Measurements from ENCODE around the gene UCP2.

UCP2 gene

DNA sequence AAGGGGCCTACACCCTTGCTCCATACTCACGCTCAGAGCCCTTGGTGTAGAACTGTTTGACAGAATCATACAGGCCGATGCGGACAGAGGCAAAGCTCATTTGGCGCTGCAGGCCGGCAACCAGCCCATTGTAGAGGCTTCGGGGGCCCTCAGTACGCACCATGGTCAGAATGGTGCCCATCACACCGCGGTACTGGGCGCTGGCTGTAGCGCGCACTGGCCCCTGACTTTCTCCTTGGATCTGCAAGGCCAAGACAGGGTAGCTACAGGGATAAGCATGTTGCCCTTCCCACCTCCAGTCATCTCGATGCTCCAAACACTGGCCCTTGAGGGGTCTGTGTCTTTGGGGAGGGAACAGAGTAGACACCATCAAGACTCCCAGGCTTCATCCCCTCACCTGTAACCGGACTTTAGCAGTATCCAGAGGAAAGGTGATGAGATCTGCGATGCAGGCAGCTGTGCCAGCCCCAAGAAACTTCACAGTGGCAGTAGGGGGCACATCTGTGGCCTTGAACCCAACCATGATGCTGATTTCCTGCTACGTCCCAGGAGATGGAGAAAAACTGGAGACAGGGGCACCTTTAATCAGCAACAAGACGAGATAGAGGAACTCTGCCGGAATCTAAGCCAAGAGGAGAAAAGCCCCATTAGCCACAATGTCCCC lies 4.7 kb downstream of the UCP2 start:
- Histone ChIP-seq H4K20me1 (ENCODE audit: insufficient read depth) (no peaks in the 10 kb centered on the region), H3K27me3 (ENCODE audit: insufficient read depth, low read depth) (no peaks in the 10 kb centered on the region), H3K4me3 (IDR thresholded peaks at IDR 0.05; ENCODE audit: insufficient read depth, low read depth, low read length) (no peak overlapping the region), H2AFZ (ENCODE audit: low read depth) (no peak overlapping the region), H3K4me1 (ENCODE audit: low read depth, poor library complexity, severe bottlenecking) (peaks cover 66% of the 10 kb centered on the region), H3K27ac (no peak overlapping the region), H3K9ac (no peak overlapping the region), H3K4me2 (no peak overlapping the region), H3K36me3 (ENCODE audit: insufficient read depth) (no peaks in the 10 kb centered on the region), H3K79me2 (ENCODE audit: insufficient read depth, low read depth) (peaks cover 14% of the 10 kb centered on the region)
- TF ChIP-seq, protein P1, sequence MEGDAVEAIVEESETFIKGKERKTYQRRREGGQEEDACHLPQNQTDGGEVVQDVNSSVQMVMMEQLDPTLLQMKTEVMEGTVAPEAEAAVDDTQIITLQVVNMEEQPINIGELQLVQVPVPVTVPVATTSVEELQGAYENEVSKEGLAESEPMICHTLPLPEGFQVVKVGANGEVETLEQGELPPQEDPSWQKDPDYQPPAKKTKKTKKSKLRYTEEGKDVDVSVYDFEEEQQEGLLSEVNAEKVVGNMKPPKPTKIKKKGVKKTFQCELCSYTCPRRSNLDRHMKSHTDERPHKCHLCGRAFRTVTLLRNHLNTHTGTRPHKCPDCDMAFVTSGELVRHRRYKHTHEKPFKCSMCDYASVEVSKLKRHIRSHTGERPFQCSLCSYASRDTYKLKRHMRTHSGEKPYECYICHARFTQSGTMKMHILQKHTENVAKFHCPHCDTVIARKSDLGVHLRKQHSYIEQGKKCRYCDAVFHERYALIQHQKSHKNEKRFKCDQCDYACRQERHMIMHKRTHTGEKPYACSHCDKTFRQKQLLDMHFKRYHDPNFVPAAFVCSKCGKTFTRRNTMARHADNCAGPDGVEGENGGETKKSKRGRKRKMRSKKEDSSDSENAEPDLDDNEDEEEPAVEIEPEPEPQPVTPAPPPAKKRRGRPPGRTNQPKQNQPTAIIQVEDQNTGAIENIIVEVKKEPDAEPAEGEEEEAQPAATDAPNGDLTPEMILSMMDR (conservative IDR thresholded peaks at IDR 0.05; ENCODE audit: low read depth, low read length), result no peak

DNA sequence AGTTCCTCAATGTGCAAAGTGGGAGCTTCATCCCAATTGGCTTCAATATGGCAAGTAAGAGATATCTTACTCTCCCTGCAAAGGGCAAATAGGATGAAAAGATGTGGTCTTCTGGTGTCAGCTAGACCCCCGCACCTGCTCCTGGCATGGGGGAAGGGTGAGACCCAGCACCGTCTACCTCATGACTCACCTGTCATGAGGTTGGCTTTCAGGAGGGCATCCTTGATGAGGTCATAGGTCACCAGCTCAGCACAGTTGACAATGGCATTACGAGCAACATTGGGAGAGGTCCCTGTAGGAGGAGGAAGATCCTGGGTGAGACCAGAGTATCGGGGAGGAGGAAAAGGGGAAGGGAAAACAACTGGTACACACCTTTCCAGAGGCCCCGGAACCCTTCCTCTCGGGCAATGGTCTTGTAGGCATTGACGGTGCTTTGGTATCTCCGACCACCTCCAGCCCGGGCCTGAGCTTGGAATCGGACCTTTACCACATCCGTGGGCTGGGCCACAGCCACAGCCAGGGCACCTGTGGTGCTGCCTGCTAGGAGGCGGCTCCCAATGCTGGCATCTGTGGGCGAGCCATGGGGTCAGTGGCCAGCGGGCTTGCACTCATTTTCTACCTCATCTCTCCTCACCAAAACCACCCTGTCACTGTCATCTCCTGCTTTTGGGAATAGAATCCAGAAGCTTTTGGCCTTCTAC lies 6.0 kb downstream of the UCP2 start:
- H3K4me2 ChIP-seq, result no peak overlapping the region
- H3K79me2 ChIP-seq (ENCODE audit: insufficient read depth, low read depth), result peaks cover 4% of the 10 kb centered on the region
- no peak overlapping the region for H2AFZ ChIP-seq (ENCODE audit: low read depth)
- no peak overlapping the region for H3K27ac ChIP-seq
- TF ChIP-seq, protein P1 (conservative IDR thresholded peaks at IDR 0.05; ENCODE audit: low read depth, low read length), result no peak
- H3K4me3 ChIP-seq (IDR thresholded peaks at IDR 0.05; ENCODE audit: insufficient read depth, low read depth, low read length), result no peak overlapping the region
- no peaks in the 10 kb centered on the region for H3K36me3 ChIP-seq (ENCODE audit: insufficient read depth)
- H3K9ac ChIP-seq, result no peak overlapping the region
- H3K4me1 ChIP-seq (ENCODE audit: low read depth, poor library complexity, severe bottlenecking), result peaks cover 66% of the 10 kb centered on the region
- H3K27me3 ChIP-seq (ENCODE audit: insufficient read depth, low read depth), result no peaks in the 10 kb centered on the region
- H4K20me1 ChIP-seq (ENCODE audit: insufficient read depth), result no peaks in the 10 kb centered on the region

DNA sequence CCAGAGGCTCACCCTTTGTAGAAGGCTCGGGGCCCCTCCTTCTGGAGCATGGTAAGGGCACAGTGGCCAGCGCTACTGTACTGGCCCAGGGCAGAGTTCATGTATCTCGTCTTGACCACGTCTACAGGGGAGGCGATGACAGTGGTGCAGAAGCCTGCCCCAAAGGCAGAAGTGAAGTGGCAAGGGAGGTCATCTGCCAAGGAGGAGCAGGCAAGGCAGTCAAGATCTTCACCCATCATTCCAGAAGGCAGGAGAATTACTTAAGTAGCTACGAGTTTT lies 7.2 kb downstream of the UCP2 start:
- H2AFZ ChIP-seq (ENCODE audit: low read depth), result no peak overlapping the region
- H3K79me2 ChIP-seq (ENCODE audit: insufficient read depth, low read depth), result no peaks in the 10 kb centered on the region; the same call in 1 of the 2 replicates
- no peak overlapping the region for H3K4me2 ChIP-seq
- H4K20me1 ChIP-seq (ENCODE audit: insufficient read depth), result no peaks in the 10 kb centered on the region
- TF ChIP-seq, protein P1 (conservative IDR thresholded peaks at IDR 0.05; ENCODE audit: low read depth, low read length), result no peak
- no peaks in the 10 kb centered on the region for H3K27me3 ChIP-seq (ENCODE audit: insufficient read depth, low read depth)
- H3K4me1 ChIP-seq (ENCODE audit: low read depth, poor library complexity, severe bottlenecking), result peaks cover 56% of the 10 kb centered on the region
- H3K27ac ChIP-seq, result no peak overlapping the region
- H3K9ac ChIP-seq, result no peak overlapping the region
- H3K4me3 ChIP-seq (IDR thresholded peaks at IDR 0.05; ENCODE audit: insufficient read depth, low read depth, low read length), result no peak overlapping the region
- no peaks in the 10 kb centered on the region for H3K36me3 ChIP-seq (ENCODE audit: insufficient read depth)

DNA sequence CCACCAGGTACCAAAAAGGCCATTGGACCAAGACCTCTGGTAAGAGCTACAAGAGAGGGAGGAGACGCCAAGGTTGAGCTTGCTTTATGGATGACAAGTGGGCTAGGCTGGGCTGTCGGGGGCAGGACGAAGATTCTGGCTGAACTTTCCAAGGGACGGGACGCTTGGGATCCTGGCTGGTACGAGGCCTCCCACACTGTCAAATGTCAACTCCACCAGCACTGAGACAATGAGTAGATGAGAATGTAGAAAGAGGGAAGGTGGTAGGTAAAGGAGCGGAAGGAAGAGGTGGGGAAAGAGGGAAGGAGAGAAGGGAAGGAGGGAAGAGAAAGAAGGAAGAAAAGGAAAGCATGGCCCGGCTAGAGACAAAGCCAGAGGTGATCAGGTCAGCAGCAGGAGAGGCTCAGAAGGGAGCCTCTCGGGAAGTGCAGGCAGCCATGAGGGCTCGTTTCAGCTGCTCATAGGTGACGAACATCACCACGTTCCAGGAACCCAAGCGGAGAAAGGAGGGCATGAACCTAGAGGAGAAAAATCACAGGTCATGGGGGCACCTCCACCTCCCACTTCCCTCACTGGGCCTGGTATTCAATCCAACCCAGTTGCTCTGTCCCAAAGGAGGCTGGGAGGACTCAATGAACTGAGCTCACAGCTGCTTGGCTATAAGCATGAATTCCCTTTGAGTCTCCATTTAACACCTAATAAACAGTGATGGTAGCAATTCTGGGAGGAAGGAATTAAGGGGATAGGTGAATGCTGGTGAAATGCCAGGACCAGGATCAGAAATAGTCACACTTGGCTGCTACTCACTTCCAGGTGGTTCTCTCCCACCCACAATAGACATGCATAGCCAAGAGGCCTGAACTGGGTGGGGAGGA lies 7.8 kb downstream of the UCP2 start:
- H3K9ac ChIP-seq, result no peak overlapping the region
- H3K27me3 ChIP-seq (ENCODE audit: insufficient read depth, low read depth), result no peaks in the 10 kb centered on the region
- H3K36me3 ChIP-seq (ENCODE audit: insufficient read depth), result no peaks in the 10 kb centered on the region
- H3K79me2 ChIP-seq (ENCODE audit: insufficient read depth, low read depth), result no peaks in the 10 kb centered on the region; the same call in 1 of the 2 replicates
- H3K4me3 ChIP-seq (IDR thresholded peaks at IDR 0.05; ENCODE audit: insufficient read depth, low read depth, low read length), result no peak overlapping the region
- no peaks in the 10 kb centered on the region for H4K20me1 ChIP-seq (ENCODE audit: insufficient read depth)
- no peak overlapping the region for H3K27ac ChIP-seq
- TF ChIP-seq, protein P1 (conservative IDR thresholded peaks at IDR 0.05; ENCODE audit: low read depth, low read length), result no peak
- H3K4me2 ChIP-seq, result no peak overlapping the region; the same call in 1 of the 2 replicates
- peaks cover 51% of the 10 kb centered on the region for H3K4me1 ChIP-seq (ENCODE audit: low read depth, poor library complexity, severe bottlenecking)
- H2AFZ ChIP-seq (ENCODE audit: low read depth), result no peak overlapping the region
